Measurements from ENCODE around the gene GXYLT2.

GXYLT2 gene

DNA sequence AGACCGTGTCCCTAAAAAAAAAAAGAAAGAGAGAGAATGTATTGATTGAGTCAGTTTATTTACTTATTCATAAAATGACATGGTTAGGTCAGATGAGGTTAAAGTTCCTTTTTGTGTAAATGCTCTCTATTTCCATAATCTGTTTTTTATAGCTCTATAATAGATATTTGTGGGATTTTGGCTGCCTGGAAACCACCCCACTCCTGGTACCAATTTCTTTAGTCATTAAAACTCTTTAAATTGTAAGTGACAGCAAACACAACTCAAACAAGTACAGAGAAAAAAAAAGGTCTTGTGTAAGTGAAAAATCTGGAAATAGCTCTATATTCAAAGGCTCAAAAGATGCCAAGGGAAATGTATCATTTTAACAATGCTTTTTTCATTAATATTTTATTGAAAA is 97.7 kb downstream of the GXYLT2 start:
- H3K9me3 ChIP-seq (ENCODE audit: severe bottlenecking): peaks cover 2% of the 10 kb centered on the region
- no peak for ATAC-seq (ENCODE audit: low read depth)

DNA sequence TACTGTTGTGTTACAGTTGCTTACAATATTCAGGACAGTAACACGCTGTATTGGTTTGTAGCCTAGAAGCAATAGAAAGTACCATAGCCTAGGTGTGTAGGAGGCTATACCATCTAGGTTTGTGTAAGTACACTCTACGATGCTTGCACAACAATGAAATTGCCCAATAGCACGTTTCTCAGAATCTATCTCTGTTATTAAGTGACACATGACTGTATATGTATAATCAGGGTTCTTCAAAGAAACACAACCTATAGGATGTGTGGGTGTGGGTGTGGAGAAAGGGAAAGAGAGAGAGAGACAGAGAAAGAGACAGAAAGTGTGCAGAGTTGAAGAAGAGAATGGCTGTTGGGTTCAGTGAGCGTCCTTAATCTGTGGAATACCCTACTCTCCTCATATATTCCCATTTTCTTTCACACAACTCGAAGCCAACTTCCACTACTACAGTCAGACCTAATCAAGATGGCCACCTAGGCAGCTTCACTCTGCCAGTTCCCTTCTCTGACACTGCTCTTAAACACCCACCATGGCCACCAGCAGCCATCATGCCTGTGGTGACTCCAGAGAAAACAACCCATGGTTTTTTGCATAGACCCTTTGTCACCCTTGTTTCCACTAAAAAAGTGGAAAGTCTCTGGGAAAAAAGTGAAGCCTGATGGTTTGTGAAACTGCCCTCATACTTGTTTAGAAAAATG is 103.0 kb downstream of the GXYLT2 start:
- H3K9me3 ChIP-seq (ENCODE audit: severe bottlenecking): no peaks in the 10 kb centered on the region
- TF ChIP-seq, protein P1, sequence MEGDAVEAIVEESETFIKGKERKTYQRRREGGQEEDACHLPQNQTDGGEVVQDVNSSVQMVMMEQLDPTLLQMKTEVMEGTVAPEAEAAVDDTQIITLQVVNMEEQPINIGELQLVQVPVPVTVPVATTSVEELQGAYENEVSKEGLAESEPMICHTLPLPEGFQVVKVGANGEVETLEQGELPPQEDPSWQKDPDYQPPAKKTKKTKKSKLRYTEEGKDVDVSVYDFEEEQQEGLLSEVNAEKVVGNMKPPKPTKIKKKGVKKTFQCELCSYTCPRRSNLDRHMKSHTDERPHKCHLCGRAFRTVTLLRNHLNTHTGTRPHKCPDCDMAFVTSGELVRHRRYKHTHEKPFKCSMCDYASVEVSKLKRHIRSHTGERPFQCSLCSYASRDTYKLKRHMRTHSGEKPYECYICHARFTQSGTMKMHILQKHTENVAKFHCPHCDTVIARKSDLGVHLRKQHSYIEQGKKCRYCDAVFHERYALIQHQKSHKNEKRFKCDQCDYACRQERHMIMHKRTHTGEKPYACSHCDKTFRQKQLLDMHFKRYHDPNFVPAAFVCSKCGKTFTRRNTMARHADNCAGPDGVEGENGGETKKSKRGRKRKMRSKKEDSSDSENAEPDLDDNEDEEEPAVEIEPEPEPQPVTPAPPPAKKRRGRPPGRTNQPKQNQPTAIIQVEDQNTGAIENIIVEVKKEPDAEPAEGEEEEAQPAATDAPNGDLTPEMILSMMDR (IDR thresholded peaks at IDR 0.05; ENCODE audit: poor library complexity, severe bottlenecking): no peak
- H3K36me3 ChIP-seq (ENCODE audit: low read depth): no peaks in the 10 kb centered on the region
- no peak overlapping the region for H3K27ac ChIP-seq (ENCODE audit: poor library complexity, severe bottlenecking)
- H3K27me3 ChIP-seq (ENCODE audit: insufficient read depth, poor library complexity, severe bottlenecking): no peaks in the 10 kb centered on the region
- ATAC-seq (ENCODE audit: low read depth): no peak
- no peak for DNase-seq (ENCODE audit: low spot score)
- no peak overlapping the region for H3K4me3 ChIP-seq (ENCODE audit: severe bottlenecking)
- no peaks in the 10 kb centered on the region for H3K4me1 ChIP-seq (ENCODE audit: insufficient read depth, poor library complexity, severe bottlenecking)

More for the DNA sequence above, 97.7 kb downstream of the GXYLT2 start:
- H3K27ac ChIP-seq (ENCODE audit: poor library complexity, severe bottlenecking): no peak overlapping the region
- H3K27me3 ChIP-seq (ENCODE audit: insufficient read depth, poor library complexity, severe bottlenecking): no peaks in the 10 kb centered on the region
- DNase-seq (ENCODE audit: low spot score): no peak
- H3K4me1 ChIP-seq (ENCODE audit: insufficient read depth, poor library complexity, severe bottlenecking): no peaks in the 10 kb centered on the region
- no peaks in the 10 kb centered on the region for H3K36me3 ChIP-seq (ENCODE audit: low read depth)
- no peak overlapping the region for H3K4me3 ChIP-seq (ENCODE audit: severe bottlenecking)
- TF ChIP-seq, protein P1 (IDR thresholded peaks at IDR 0.05; ENCODE audit: poor library complexity, severe bottlenecking): no peak

DNA sequence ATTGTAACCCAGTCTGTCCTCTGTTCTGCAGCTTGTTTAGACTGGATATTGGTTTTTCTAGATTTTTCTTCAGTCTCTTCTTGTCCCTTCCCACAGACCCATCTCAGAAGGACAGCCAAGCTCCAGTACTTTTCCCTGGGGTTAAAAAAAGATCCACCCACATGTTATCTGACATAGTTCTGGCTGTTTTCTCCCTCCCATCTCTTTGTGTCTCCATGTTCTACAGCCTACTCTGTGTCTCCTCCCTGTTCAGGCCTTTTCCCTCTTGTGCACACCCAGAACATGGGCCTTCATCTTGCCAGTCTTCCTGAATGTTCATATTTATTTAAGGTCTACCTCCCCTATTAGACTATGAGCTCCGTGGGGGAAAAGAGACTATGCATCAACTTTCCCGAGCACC is 103.7 kb downstream of the GXYLT2 start:
- no peak for DNase-seq (ENCODE audit: low spot score)
- TF ChIP-seq, protein P1 (IDR thresholded peaks at IDR 0.05; ENCODE audit: poor library complexity, severe bottlenecking): no peak
- ATAC-seq (ENCODE audit: low read depth): no peak
- H3K4me1 ChIP-seq (ENCODE audit: insufficient read depth, poor library complexity, severe bottlenecking): peaks cover 4% of the 10 kb centered on the region
- no peaks in the 10 kb centered on the region for H3K9me3 ChIP-seq (ENCODE audit: severe bottlenecking)
- no peaks in the 10 kb centered on the region for H3K36me3 ChIP-seq (ENCODE audit: low read depth)
- H3K4me3 ChIP-seq (ENCODE audit: severe bottlenecking): no peak overlapping the region
- no peak overlapping the region for H3K27ac ChIP-seq (ENCODE audit: poor library complexity, severe bottlenecking)
- no peaks in the 10 kb centered on the region for H3K27me3 ChIP-seq (ENCODE audit: insufficient read depth, poor library complexity, severe bottlenecking)

DNA sequence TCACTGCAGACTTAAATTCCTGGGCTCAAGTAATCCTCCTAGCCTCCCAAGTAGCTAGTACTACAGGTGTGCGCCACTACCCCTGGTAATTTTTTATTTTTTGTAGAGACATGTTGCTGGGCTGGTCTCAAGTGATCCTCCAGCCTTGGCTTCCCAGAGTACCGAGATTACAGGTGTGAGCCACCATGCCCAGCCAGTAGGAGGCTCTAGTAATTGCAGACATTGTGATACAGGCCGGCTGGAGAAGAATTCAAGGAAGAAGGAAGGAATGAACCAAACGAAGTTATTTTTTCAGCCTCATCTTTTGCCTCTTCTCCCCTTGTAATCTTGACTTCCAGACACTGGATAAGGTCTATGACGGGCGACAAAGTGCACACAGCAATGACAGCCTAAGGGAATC is 105.5 kb downstream of the GXYLT2 start:
- Histone ChIP-seq H3K4me3 (ENCODE audit: severe bottlenecking) (no peak overlapping the region), H3K9me3 (ENCODE audit: severe bottlenecking) (no peaks in the 10 kb centered on the region), H3K4me1 (ENCODE audit: insufficient read depth, poor library complexity, severe bottlenecking) (peaks cover 4% of the 10 kb centered on the region), H3K27me3 (ENCODE audit: insufficient read depth, poor library complexity, severe bottlenecking) (no peaks in the 10 kb centered on the region), H3K36me3 (ENCODE audit: low read depth) (peaks cover 9% of the 10 kb centered on the region), H3K27ac (ENCODE audit: poor library complexity, severe bottlenecking) (no peak overlapping the region)
- TF ChIP-seq, protein P1 (IDR thresholded peaks at IDR 0.05; ENCODE audit: poor library complexity, severe bottlenecking): no peak
- no peak for ATAC-seq (ENCODE audit: low read depth)
- DNase-seq (ENCODE audit: low spot score): no peak

DNA sequence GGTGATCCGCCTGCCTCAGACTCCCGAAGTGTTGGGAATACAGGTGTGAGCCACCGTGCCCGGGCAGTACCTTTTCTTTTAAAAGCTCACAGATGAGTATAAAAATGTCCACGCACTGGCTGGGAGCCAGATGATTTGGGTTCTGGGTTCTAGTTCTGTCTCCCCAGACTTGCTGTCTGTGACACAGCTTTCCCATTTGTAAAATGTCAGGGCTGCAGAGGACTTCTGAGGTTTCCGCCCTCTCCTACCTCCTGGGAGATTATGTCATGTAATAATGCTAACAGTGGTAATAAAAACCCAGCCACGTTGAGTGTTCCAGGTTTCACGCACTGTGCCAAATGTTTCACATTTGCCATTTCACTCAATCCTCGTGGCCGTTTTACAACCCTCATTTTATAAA is 107.5 kb downstream of the GXYLT2 start:
- Histone ChIP-seq H3K27me3 (ENCODE audit: insufficient read depth, poor library complexity, severe bottlenecking) (no peaks in the 10 kb centered on the region), H3K4me1 (ENCODE audit: insufficient read depth, poor library complexity, severe bottlenecking) (peaks cover 12% of the 10 kb centered on the region), H3K9me3 (ENCODE audit: severe bottlenecking) (no peaks in the 10 kb centered on the region), H3K4me3 (ENCODE audit: severe bottlenecking) (no peak overlapping the region), H3K36me3 (ENCODE audit: low read depth) (peaks cover 28% of the 10 kb centered on the region), H3K27ac (ENCODE audit: poor library complexity, severe bottlenecking) (no peak overlapping the region)
- TF ChIP-seq, protein P1 (IDR thresholded peaks at IDR 0.05; ENCODE audit: poor library complexity, severe bottlenecking): no peak
- DNase-seq (ENCODE audit: low spot score): no peak
- ATAC-seq (ENCODE audit: low read depth): no peak
